DND-41 (cell line): Measurements from ENCODE around the gene CALR3.
"Not testable (repeated sequence)": the region's sequence is repeated elsewhere in the genome, so short reads cannot be mapped to it uniquely, and the experiment has no call there.

Experiments
- ATAC-seq: fragments of 200-7000 bp; cut with Tn5 transposase; 3 replicates; pipeline ENCODE4 v1.9.1; 2021; ENCODE audit warnings: low read depth; ENCODE audit not compliant: insufficient read depth
- DNase-seq: peaks from one replicate; pipeline ENCODE4 v3.0.0-alpha.2; 2020
- H2AFZ ChIP-seq: 2 replicates; pipeline ENCODE4 v1.6.0; 2012; ENCODE audit warnings: low read depth, low read length
- H3K27ac ChIP-seq: 2 replicates; pipeline ENCODE4 v1.5.1; 2012; ENCODE audit warnings: low read length, inconsistent platforms
- H3K27me3 ChIP-seq: fragments of 200-600 bp; sonication (generic); 2 replicates; pipeline ENCODE4 v1.6.0; 2012; ENCODE audit warnings: low read length, mild to moderate bottlenecking, inconsistent platforms; ENCODE audit not compliant: insufficient read depth, poor library complexity
- H3K36me3 ChIP-seq: 2 replicates; pipeline ENCODE4 v1.5.1; 2012; ENCODE audit warnings: low read length, inconsistent platforms; ENCODE audit not compliant: insufficient read depth
- H3K4me1 ChIP-seq: 2 replicates; pipeline ENCODE4 v1.5.1; 2012; ENCODE audit warnings: mild to moderate bottlenecking, low read length; ENCODE audit not compliant: insufficient read depth
- H3K4me2 ChIP-seq: 2 replicates; pipeline ENCODE4 v1.6.0; 2012; ENCODE audit warnings: mild to moderate bottlenecking, moderate library complexity, low read length, inconsistent platforms; ENCODE audit not compliant: insufficient read depth
- H3K4me3 ChIP-seq, 2 experiments: fragments of 200-600 bp in 1 of 2; shearing (Covaris generic) in 1 of 2; 2 replicates each; pipeline ENCODE4 v1.5.1; 2012 to 2016; ENCODE audit warnings: inconsistent platforms in 2 of 2, low read length in 2 of 2, mild to moderate bottlenecking in 2 of 2, low read depth in 1 of 2, moderate library complexity in 1 of 2
- H3K79me2 ChIP-seq: 2 replicates; pipeline ENCODE4 v1.6.0; 2012; ENCODE audit warnings: low read length, inconsistent platforms; ENCODE audit not compliant: insufficient read depth
- H3K9ac ChIP-seq: 2 replicates; pipeline ENCODE4 v1.6.0; 2012; ENCODE audit warnings: low read depth, mild to moderate bottlenecking, inconsistent platforms, low read length, moderate library complexity
- H3K9me3 ChIP-seq: 2 replicates; pipeline ENCODE4 v1.5.1; 2012; ENCODE audit warnings: low read length, moderate library complexity, mild to moderate bottlenecking, inconsistent platforms; ENCODE audit not compliant: insufficient read depth, severe bottlenecking
- H4K20me1 ChIP-seq: 2 replicates; pipeline ENCODE4 v1.6.0; 2012; ENCODE audit warnings: low read length; ENCODE audit not compliant: insufficient read depth
- EZH2 ChIP-seq: IDR thresholded peaks from 3 replicates; pipeline ENCODE4 v1.6.1; 2012; ENCODE audit warnings: borderline replicate concordance, low read depth, mild to moderate bottlenecking, moderate library complexity, low read length, inconsistent platforms; ENCODE audit not compliant: severe bottlenecking
- TF ChIP-seq, protein P1 (sequence below): IDR thresholded peaks from 2 replicates; pipeline ENCODE4 v1.5.1; 2012; ENCODE audit warnings: borderline replicate concordance, low read length, moderate library complexity, mild to moderate bottlenecking; ENCODE audit not compliant: poor library complexity, severe bottlenecking; ENCODE audit errors: extremely low read depth

CALR3 gene

DNA sequence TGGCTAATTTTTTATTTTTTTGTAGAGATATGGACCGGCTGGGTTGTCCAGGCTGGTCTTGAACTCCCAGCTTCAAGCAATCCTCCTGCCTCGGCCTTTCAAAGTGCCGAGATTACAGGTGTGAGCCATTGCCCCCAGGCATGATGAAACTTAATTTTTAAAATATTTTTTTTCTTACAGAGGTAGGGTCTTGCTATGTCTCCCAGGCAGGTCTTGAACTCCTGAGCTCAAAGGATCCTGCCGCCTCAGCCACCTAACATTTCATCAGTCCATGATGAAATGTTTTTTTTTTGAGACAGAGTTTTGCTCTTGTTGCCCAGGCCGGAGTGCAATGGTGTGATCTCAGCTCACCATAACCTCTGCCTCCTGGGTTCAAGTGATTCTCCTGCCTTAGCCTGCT lies 12.6 kb upstream of the CALR3 start:
- Histone ChIP-seq H3K9ac (no peak overlapping the region), H3K4me2 (no peak overlapping the region), H4K20me1 (no peaks in the 10 kb centered on the region), H3K4me1 (no peaks in the 10 kb centered on the region), H3K27ac (no peak overlapping the region), H3K9me3 (no peaks in the 10 kb centered on the region), H2AFZ (no peak overlapping the region), H3K4me3 (no peak overlapping the region), H3K36me3 (peaks cover 25% of the 10 kb centered on the region), H3K27me3 (no peaks in the 10 kb centered on the region), H3K79me2 (no peaks in the 10 kb centered on the region)
- TF ChIP-seq, protein P1, sequence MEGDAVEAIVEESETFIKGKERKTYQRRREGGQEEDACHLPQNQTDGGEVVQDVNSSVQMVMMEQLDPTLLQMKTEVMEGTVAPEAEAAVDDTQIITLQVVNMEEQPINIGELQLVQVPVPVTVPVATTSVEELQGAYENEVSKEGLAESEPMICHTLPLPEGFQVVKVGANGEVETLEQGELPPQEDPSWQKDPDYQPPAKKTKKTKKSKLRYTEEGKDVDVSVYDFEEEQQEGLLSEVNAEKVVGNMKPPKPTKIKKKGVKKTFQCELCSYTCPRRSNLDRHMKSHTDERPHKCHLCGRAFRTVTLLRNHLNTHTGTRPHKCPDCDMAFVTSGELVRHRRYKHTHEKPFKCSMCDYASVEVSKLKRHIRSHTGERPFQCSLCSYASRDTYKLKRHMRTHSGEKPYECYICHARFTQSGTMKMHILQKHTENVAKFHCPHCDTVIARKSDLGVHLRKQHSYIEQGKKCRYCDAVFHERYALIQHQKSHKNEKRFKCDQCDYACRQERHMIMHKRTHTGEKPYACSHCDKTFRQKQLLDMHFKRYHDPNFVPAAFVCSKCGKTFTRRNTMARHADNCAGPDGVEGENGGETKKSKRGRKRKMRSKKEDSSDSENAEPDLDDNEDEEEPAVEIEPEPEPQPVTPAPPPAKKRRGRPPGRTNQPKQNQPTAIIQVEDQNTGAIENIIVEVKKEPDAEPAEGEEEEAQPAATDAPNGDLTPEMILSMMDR, result no peak
- no peak for TF ChIP-seq EZH2
- no peak for DNase-seq
- ATAC-seq, result no peak

DNA sequence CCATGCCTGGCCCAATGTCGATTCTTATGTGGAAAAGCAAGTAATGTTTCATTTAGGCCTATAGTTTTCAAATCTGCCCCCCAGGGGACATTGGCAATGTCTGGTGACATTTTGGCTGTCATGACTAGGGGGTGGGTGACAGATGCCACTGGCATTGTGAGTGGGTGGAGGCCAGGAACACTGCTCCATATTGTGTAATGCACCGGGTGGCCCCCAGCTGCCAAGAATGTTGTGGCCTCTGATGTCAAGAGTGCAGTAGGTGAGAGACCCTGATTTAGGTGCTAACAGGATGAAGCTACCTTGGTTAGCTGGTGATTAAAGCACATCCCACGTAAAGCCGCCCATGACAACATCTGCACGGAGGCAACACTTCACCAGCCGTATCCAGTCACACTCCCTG lies 11.0 kb upstream of the CALR3 start:
- Histone ChIP-seq H2AFZ (no peak overlapping the region), H4K20me1 (no peaks in the 10 kb centered on the region), H3K79me2 (no peaks in the 10 kb centered on the region), H3K9me3 (no peaks in the 10 kb centered on the region), H3K4me1 (no peaks in the 10 kb centered on the region), H3K9ac (no peak overlapping the region), H3K4me3 (no peak overlapping the region), H3K4me2 (no peak overlapping the region), H3K27me3 (no peaks in the 10 kb centered on the region), H3K27ac (no peak overlapping the region), H3K36me3 (peaks cover 29% of the 10 kb centered on the region)
- DNase-seq, result no peak
- TF ChIP-seq, protein P1, result no peak
- no peak for TF ChIP-seq EZH2
- no peak for ATAC-seq

DNA sequence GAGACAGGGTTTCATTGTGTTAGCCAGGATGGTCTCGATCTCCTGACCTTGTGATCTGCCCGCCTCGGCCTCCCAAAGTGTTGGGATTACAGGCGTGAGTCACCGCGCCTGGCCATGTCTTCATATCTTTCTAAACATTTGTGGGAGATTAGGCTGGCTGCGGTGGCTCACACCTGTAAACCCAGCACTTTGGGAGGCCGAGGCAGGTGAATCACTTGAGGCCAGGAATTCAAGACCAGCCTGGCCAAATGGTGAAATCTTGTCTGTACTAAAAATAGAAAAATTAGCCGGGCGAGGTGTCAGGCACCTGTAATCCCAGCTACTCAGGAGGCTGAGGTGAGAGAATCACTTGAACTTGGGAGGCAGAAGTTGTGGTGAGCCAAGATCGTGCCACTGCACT lies 10.2 kb upstream of the CALR3 start:
- H3K9me3 ChIP-seq, H2AFZ ChIP-seq, H3K4me1 ChIP-seq, H3K4me3 ChIP-seq, H3K79me2 ChIP-seq, H3K4me2 ChIP-seq, H3K27ac ChIP-seq, ATAC-seq, DNase-seq, H3K27me3 ChIP-seq, H4K20me1 ChIP-seq, H3K9ac ChIP-seq: not testable (repeated sequence)
- H3K36me3 ChIP-seq, result peaks cover 29% of the 10 kb centered on the region

DNA sequence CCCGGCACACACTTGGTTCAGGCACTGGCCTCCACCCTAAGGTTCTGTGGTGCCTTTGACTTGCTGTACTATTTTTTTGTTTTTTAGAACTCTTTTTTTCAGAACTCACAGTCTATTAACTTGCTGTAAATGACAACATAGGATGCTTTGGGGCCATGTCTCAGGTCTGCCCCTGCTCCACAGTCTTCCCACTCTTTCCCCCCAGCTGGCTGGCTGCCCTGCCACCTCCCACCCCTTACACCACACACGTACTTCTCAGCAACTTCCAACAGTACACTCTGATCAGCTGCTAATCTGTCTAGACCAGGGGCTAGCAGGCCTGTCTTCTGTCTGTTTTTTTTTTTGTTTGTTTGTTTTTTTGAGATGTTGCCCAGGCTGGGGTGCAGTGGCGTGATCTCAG lies 8.3 kb upstream of the CALR3 start:
- no peak overlapping the region for H3K4me2 ChIP-seq
- ATAC-seq, result no peak
- H3K4me1 ChIP-seq, result no peaks in the 10 kb centered on the region
- TF ChIP-seq, protein P1, result no peak
- no peak for TF ChIP-seq EZH2
- no peaks in the 10 kb centered on the region for H3K9me3 ChIP-seq
- H3K27me3 ChIP-seq, result no peaks in the 10 kb centered on the region
- H3K27ac ChIP-seq, result no peak overlapping the region
- H3K9ac ChIP-seq, result no peak overlapping the region
- no peak for DNase-seq
- H3K4me3 ChIP-seq, result no peak overlapping the region
- no peaks in the 10 kb centered on the region for H3K79me2 ChIP-seq
- H2AFZ ChIP-seq, result no peak overlapping the region
- peaks cover 18% of the 10 kb centered on the region for H3K36me3 ChIP-seq
- no peaks in the 10 kb centered on the region for H4K20me1 ChIP-seq
